GM12872 (cell line): Measurements from ENCODE around the gene KLK13.
A peak's percentile ranks its signal among the peaks of the same experiment; 100 is the strongest.

Experiments
- CTCF ChIP-seq: IDR thresholded peaks from 3 replicates; pipeline ENCODE4 v1.5.1; 2011; ENCODE audit warnings: low read depth, mild to moderate bottlenecking, low read length, moderate library complexity; ENCODE audit not compliant: insufficient read depth

KLK13 gene

GRCh38 chr19:51025809-51026553 is 38.9 kb downstream of the KLK13 start:
- no peak for TF ChIP-seq CTCF

- TF ChIP-seq CTCF, result no peak
Measured at GRCh38 chr19:51025401-51025800, 39.5 kb downstream of the KLK13 start.

DNA sequence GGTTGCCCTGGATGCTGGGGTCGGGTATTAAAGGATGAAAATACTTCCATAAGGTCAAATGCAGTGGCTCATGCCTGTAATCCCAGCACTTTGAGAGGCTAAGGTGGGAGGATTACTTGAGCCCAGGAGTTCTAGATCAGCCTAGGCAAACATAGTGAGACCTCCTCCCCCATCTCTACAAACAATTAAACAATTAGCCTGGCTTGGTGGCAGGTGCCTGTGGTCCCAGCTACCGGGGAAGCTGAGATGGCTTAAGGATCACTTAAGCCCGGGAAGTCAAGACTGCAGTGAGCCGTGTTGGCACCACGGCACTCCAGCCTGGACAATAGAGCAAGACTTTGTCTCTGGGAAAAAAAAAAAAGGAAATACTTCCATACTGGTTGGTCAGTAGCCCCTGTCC is 40.0 kb downstream of the KLK13 start:
- no peak for TF ChIP-seq CTCF

DNA sequence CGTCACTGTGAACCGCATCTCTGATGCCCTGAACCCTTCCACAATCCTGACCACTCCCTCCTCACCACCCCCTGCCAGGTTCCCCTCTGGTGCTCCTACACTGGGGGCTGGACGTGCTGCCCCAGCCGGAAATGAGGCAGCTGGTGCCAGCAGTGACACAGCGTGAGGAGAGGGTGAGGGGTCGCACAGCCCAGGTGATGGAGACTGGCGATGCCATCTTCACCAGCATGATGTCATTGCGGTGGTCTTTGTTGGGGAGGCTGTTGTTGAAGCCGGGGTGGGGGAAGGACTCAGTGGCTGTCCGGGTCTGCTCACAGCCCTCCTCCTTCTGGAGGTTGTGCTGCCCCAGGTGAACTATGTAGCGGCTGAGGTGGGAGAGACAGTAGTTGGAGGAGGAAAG is 40.9 kb downstream of the KLK13 start:
- TF ChIP-seq CTCF, result no peak

GRCh38 chr19:51022526-51022925 is 42.4 kb downstream of the KLK13 start:
- no peak for TF ChIP-seq CTCF

GRCh38 chr19:51020988-51021651 is 43.8 kb downstream of the KLK13 start:
- peak; percentile 65 for TF ChIP-seq CTCF

DNA sequence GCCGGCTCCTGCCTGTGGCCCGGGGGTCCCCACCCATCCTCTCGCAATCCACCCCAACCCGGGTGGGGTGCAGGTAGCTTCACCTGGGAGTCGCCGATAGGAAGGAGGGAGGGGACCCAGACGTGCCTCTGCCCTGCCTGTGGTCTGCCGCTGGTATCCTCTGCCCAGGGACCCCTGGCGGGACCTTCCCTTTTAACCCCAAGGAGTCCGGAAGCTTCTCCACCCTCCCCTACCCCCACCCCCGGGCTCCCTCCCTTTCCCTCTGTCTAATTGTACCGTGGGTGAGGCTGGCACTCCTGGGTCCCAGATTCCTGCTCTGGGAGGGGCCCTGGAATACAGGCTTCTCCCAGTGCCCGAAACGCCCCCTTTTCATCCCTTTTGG is 45.4 kb downstream of the KLK13 start, which contains the start of gene KLK10:
TSS of gene KLK10 (minus strand) at position 166 of the 382 bp plus-strand sequence. CDS start 579 bp downstream, outside the sequence.
- TF ChIP-seq CTCF, result no peak
